ENCODE results near the gene STK24.

STK24 gene

GRCh38 chr13:98528663-98529064, 48.2 kb downstream of the STK24 start:
- no peak for TF ChIP-seq CTCF (IDR thresholded peaks at IDR 0.05)
- peaks cover 90% of the 10 kb centered on the region for H3K4me1 Mint-ChIP-seq

GRCh38 chr13:98527526-98527925, 49.4 kb downstream of the STK24 start:
- no peak overlapping the region for H3K4me3 Mint-ChIP-seq
- H3K4me1 Mint-ChIP-seq, result peaks cover 94% of the 10 kb centered on the region
- H3K9me3 Mint-ChIP-seq, result no peaks in the 10 kb centered on the region
- peaks cover 15% of the 10 kb centered on the region for H3K36me3 Mint-ChIP-seq (ENCODE audit: low read depth)
- DNase-seq, result no peak
- H3K27me3 Mint-ChIP-seq (ENCODE audit: low read depth, poor library complexity), result peaks cover 8% of the 10 kb centered on the region
- no peak overlapping the region for H3K27ac Mint-ChIP-seq
- TF ChIP-seq CTCF (IDR thresholded peaks at IDR 0.05), result no peak

More at GRCh38 chr13:98528663-98529064, 48.2 kb downstream of the STK24 start:
- no peak for DNase-seq
- Mint-ChIP-seq H3K9me3 (no peaks in the 10 kb centered on the region), H3K4me3 (no peak overlapping the region), H3K36me3 (ENCODE audit: low read depth) (peaks cover 16% of the 10 kb centered on the region), H3K27me3 (ENCODE audit: low read depth, poor library complexity) (peaks cover 8% of the 10 kb centered on the region), H3K27ac (peak overlapping the region; percentile 94)

- H3K9me3 Mint-ChIP-seq, result no peaks in the 10 kb centered on the region
- peak overlapping the region; percentile 89 for H3K27ac Mint-ChIP-seq
- peaks cover 15% of the 10 kb centered on the region for H3K36me3 Mint-ChIP-seq (ENCODE audit: low read depth)
- no peak for TF ChIP-seq CTCF (IDR thresholded peaks at IDR 0.05)
- DNase-seq, result no peak
- peaks cover 94% of the 10 kb centered on the region for H3K4me1 Mint-ChIP-seq
- peaks cover 4% of the 10 kb centered on the region for H3K27me3 Mint-ChIP-seq (ENCODE audit: low read depth, poor library complexity)
- no peak overlapping the region for H3K4me3 Mint-ChIP-seq
These were observed 50.8 kb downstream of the STK24 start for GRCh38 chr13:98526182-98526512.

- TF ChIP-seq CTCF (IDR thresholded peaks at IDR 0.05), result no peak
- no peak overlapping the region for H3K4me3 Mint-ChIP-seq
- H3K4me1 Mint-ChIP-seq, result peaks cover 94% of the 10 kb centered on the region
- peaks cover 4% of the 10 kb centered on the region for H3K27me3 Mint-ChIP-seq (ENCODE audit: low read depth, poor library complexity)
- no peak for DNase-seq
- peaks cover 15% of the 10 kb centered on the region for H3K36me3 Mint-ChIP-seq (ENCODE audit: low read depth)
- no peaks in the 10 kb centered on the region for H3K9me3 Mint-ChIP-seq
- peak overlapping the region; percentile 89 for H3K27ac Mint-ChIP-seq
These were observed 51.3 kb downstream of the STK24 start for GRCh38 chr13:98525456-98526181.

- no peak for DNase-seq
- no peak for TF ChIP-seq CTCF (IDR thresholded peaks at IDR 0.05)
- H3K27me3 Mint-ChIP-seq (ENCODE audit: low read depth, poor library complexity), result no peaks in the 10 kb centered on the region
- H3K36me3 Mint-ChIP-seq (ENCODE audit: low read depth), result peaks cover 15% of the 10 kb centered on the region
- no peak overlapping the region for H3K4me3 Mint-ChIP-seq
- H3K27ac Mint-ChIP-seq, result peak overlapping the region; percentile 45
- H3K4me1 Mint-ChIP-seq, result peaks cover 94% of the 10 kb centered on the region
- H3K9me3 Mint-ChIP-seq, result no peaks in the 10 kb centered on the region
These were observed 52.1 kb downstream of the STK24 start for GRCh38 chr13:98524793-98525192.

- no peak for DNase-seq
- Mint-ChIP-seq H3K4me3 (no peak overlapping the region), H3K27ac (peak overlapping the region; percentile 45), H3K4me1 (peaks cover 94% of the 10 kb centered on the region), H3K36me3 (ENCODE audit: low read depth) (peaks cover 14% of the 10 kb centered on the region), H3K9me3 (no peaks in the 10 kb centered on the region), H3K27me3 (ENCODE audit: low read depth, poor library complexity) (no peaks in the 10 kb centered on the region)
- no peak for TF ChIP-seq CTCF (IDR thresholded peaks at IDR 0.05)
These were observed 52.5 kb downstream of the STK24 start for GRCh38 chr13:98524391-98524790.

All from nephron progenitor cell (in vitro differentiated cells).